ENCODE results near the gene DMGDH.

The DMGDH gene

GRCh38 chr5:79062436-79062835, 7.0 kb downstream of the DMGDH start:
- no peak for DNase-seq

DNA sequence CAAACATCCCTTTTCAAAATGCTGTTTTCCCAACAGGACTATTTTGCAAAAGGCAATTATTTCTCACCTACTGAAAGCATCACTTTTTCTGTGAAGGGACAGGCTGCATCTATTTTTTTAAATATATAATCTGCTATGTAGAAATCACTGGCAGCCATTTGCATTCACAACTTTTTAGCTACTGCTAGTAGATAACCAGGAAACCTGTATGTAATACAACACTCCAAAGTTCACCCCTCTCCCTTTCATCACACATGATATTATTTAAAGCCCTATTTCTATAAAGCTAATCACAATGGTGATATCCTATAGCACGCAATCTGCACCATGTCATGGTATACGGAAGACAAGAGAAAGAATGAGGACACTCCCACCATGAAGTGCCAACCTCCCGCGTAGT, 9.8 kb downstream of the DMGDH start:
- DNase-seq, result no peak

DNA sequence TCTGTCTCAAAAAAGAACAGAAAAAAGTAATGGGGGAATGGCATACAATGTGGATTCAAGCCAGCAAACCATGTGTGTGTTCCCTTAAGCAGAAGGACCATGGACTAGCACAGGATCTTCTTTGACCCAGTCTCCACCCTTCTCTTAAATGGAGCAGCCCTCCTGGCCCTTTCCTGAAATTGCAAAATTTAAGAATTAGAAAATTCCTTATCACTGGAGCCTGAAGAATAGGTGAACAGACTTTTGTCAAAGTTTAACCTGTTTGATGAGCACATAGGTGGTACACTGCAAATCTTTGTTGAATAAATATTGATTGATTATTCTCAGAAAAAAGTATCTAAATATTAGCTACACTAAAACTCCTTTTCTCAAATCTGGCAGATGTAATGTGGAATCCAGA, 12.6 kb downstream of the DMGDH start:
- no peak for DNase-seq

DNA sequence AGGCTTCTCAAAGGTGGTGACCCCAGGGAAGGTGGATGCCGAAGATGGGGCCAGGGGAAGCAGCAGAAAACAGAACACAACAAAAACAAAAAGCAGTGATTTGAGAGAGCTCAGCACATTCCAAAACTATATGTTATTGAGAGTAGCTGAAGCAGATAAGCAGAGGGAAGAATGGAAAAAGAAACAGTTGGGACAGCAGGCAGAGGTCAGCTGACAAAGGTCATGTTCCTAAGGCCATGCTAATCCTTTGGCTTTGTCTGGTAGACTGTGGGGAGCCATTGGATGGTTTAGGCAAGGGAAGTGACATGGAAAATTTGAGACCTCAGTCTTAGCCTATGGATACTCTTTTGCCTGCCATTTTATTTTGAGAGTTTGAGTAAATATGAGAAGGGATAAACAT, 14.5 kb downstream of the DMGDH start:
- DNase-seq, result no peak

GRCh38 chr5:79053321-79053720, 16.2 kb downstream of the DMGDH start:
- DNase-seq, result no peak

- no peak for DNase-seq
These were observed 19.0 kb downstream of the DMGDH start for GRCh38 chr5:79050498-79050897.

DNA sequence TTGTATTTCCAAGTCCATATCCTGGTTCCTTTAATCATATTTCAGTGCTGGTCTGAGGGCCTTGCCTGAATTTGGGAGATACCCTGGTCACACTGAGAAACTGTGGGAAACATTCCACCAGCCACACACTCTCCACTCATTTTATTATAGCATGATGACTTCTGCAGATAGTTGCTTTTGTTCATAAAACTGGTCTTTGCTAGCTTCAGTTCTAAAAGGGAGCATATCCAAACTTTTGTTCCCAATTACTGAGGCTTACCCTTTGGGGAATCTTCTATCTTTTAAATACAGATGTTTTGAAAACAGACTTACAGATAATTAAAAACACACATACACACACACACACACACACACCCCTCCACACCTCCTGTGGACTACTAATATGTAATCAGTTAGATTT, 21.0 kb downstream of the DMGDH start:
- no peak for DNase-seq

GRCh38 chr5:79047199-79047598, 22.3 kb downstream of the DMGDH start:
- DNase-seq, result no peak

GRCh38 chr5:79042188-79042587, 27.3 kb downstream of the DMGDH start:
- no peak for DNase-seq

GRCh38 chr5:79036769-79037168, 32.7 kb downstream of the DMGDH start:
- DNase-seq, result no peak

- DNase-seq, result no peak
These were observed 34.2 kb downstream of the DMGDH start for GRCh38 chr5:79035237-79035636.

DNA sequence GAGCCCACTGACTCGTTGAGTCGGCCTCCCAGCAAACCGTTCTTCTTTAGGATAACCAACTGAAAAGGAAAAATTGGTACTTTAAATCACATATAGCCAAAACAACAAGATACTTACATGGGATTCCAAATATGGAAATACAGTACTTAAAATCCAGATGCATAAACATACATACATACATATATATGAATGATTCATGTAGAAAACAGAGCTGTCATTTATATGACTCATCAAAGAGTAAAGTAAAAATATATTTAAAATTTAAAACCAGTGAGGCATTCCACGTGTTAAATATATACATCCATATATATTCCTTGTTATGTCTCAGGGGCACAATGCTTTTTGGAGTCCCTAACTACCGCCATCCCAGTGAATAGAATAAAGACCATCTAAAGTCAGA, 36.7 kb downstream of the DMGDH start:
- DNase-seq, result no peak

GRCh38 chr5:79032031-79032695, 37.3 kb downstream of the DMGDH start:
- no peak for DNase-seq

- DNase-seq, result no peak
These were observed 38.0 kb downstream of the DMGDH start for GRCh38 chr5:79031485-79031867.

- no peak for DNase-seq
These were observed 38.6 kb downstream of the DMGDH start for GRCh38 chr5:79030663-79031484.

- peak; percentile 32 for DNase-seq
These were observed 44.4 kb downstream of the DMGDH start for GRCh38 chr5:79025054-79025472.

DNA sequence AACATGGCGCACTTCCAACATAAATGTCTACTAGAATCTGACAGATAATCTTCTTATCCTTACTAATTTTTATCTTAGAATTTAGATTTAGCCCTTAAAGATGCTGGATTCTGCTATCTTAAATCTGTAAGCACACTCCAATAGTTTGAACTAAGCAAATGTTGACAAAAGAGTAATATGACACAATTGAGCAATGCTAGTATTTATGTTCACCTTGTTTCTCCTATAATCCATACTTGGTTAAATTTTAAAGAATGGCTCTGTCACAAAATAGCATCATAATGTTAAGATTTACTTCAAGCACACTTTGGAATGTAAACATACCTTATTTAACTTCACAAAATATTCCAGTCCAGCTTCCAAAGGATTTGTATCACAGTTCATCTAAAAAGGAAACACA, 45.5 kb downstream of the DMGDH start:
- DNase-seq, result no peak

DNA sequence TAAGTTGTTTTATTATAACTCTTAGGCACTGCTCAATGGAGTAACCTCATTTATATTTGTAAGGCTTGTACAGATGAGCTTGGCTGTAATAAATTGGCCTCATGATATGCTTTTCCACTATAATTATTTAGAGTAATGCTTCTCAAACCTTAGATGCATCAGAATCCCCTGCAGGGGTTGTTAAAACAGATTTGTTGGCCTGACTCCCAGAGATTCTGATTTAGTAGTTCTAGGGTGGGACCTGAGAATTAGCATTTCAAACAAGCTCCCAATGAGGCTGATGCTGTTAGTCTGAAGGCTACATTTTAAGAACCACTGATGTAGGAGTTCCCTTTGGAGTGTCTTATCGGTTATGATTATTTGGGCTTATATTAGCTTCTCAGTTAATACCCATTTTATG, 46.1 kb downstream of the DMGDH start:
- DNase-seq, result no peak

DNA sequence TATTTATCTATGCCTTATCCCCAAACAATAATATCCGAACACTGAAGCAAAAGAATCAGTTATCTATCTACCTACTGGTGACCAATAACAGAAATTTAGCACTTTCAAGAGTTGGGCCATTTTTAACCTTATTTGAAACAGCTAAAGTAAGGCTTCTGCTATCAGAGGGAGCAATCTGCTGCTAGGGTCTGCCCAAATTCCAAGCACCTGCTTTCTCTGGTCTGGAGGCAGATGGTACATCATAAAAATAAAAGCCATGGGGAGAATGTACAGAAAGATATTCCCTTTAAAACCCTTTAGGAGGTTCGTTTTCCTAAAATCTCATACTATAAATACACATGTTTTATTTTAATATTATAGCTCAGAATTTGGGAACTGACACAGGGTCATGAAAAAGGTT, 46.7 kb downstream of the DMGDH start:
- DNase-seq, result no peak

DNA sequence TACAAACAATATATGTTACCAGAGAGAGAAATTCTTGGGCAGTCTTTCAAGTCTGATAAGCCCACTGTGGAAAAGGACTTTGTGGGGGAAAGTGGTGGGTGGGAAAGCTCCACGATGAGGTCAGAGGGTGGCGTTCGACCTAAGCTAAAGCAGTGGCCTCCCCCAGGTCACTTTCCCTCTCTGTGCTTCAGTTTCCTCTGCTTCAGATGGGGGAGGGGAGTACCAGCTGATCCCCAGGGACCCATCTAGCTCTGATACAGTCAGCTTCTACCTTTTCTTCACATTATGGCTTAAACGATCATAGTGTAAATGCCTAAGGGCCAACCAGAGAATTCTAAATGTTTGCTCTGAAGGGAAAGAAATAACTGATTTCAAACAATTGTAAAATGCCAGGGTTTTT, 47.7 kb downstream of the DMGDH start:
- no peak for DNase-seq

DNA sequence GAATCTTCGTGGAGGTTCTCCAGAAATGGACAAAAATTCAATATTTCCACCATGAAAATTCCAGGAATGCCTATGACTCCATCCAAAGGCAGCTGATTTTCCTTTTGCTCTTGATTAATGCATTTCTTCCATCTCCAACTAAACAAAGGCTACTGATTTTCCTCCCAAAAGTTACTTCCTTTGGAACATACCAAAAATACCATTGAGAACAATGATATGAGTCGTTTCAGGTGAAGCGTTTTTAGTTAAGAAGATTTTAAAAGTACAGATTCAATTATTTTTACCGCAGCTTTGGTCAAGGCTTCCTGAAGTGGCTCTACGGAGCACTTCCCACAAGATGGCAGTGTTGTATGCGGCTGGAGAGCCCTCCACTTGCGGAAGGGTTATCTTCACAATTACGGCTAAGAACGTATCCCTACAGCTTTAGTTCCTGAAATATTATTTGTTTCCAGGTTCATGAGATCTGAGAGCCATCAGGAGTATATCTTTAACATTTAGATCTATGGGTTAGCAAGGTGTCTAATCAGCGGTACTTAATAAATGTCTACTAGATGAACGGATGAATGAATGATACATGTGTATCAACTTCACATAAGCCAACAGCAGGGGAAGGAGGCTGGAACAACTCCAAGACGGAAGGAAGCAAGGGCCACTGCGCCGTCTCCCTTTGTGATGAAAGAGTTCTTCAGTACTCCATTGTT, 48.5 kb downstream of the DMGDH start:
- DNase-seq, result peak; percentile 31

GRCh38 chr5:79014631-79015030, 54.8 kb downstream of the DMGDH start:
- DNase-seq, result no peak

- DNase-seq, result no peak
These were observed 57.6 kb downstream of the DMGDH start for GRCh38 chr5:79011869-79012268.

DNA sequence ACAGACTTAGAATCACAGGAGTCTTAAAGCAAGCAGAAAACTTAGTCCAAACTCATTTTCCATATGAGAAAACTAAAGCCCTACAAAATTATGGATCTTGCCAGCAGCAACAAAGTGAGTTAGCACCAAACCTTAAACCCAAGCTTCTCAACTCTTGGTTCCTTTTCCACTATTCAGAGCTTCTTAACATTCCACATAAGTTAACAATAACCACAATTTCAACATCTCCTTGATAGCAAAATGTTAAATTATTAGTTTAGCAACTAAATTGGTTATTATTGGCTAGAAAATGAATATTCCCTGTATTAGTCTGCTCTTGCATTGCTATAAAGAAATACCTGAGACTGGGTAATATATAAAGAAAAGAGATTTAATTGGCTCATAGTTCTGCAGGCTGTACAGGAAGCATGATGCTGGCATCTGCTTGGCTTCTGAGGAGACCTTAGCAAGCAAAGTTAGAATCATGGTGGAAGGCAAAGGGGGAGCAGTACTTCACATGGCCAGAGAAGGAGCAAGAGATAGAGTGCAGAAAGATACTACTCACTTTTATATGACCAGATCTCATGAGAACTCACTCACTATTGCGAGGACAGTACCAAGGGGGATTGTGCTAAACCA, 58.1 kb downstream of the DMGDH start:
- DNase-seq, result no peak

Measured in activated gamma-delta T cell treated with Interleukin-2 at 50 U/mL for 16 hours (primary cell).